ENCODE data around the gene C5AR2.

DNA sequence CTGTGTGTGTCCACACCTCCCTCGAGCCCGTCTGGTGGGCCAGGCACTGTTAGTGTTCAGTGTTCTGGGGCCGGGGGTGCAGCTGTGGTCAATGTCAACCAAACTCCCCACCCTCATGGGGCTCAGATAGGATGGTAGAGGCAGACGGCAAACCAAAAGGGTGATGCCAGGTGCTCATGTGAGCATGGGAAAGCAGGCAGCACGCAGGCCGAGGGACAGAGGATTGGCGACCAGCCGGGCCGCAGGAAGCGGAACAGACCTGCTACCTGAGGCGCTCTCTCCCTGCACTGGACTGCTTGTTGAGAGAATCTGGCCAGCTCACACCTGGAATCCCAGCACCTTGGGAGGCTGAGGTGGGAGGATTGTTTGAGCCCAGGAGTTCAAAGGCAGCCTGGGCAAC is 46.3 kb downstream of the C5AR2 start:
- TF ChIP-seq, protein P1, sequence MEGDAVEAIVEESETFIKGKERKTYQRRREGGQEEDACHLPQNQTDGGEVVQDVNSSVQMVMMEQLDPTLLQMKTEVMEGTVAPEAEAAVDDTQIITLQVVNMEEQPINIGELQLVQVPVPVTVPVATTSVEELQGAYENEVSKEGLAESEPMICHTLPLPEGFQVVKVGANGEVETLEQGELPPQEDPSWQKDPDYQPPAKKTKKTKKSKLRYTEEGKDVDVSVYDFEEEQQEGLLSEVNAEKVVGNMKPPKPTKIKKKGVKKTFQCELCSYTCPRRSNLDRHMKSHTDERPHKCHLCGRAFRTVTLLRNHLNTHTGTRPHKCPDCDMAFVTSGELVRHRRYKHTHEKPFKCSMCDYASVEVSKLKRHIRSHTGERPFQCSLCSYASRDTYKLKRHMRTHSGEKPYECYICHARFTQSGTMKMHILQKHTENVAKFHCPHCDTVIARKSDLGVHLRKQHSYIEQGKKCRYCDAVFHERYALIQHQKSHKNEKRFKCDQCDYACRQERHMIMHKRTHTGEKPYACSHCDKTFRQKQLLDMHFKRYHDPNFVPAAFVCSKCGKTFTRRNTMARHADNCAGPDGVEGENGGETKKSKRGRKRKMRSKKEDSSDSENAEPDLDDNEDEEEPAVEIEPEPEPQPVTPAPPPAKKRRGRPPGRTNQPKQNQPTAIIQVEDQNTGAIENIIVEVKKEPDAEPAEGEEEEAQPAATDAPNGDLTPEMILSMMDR (conservative IDR thresholded peaks at IDR 0.05): no peak
- no peak for TF ChIP-seq ZFX (IDR thresholded peaks at IDR 0.05)
